GM19328 (cell line): Measurements from ENCODE around the gene RGSL1.
A peak's percentile ranks its signal among the peaks of the same experiment; 100 is the strongest.
"Not testable (repeated sequence)": the region's sequence is repeated elsewhere in the genome, so short reads cannot be mapped to it uniquely, and the experiment has no call there.

Experiments
- ATAC-seq: cut with Tn5 transposase; IDR thresholded peaks from one replicate; pipeline ENCODE4 v1.9.1; 2021; ENCODE audit warnings: mild to moderate bottlenecking, moderate library complexity; ENCODE audit not compliant: unreplicated experiment

Gene RGSL1

GRCh38 chr1:182446033-182446669 lies 3.8 kb upstream of the RGSL1 start:
- ATAC-seq: no peak

GRCh38 chr1:182447124-182447523 lies 2.8 kb upstream of the RGSL1 start:
- ATAC-seq: not testable (repeated sequence)

- ATAC-seq: no peak
Observed at GRCh38 chr1:182447660-182448059, 2.3 kb upstream of the RGSL1 start.

GRCh38 chr1:182453631-182454030 lies 3.7 kb downstream of the RGSL1 start:
- no peak for ATAC-seq

GRCh38 chr1:182457844-182458243 lies 7.9 kb downstream of the RGSL1 start:
- no peak for ATAC-seq

GRCh38 chr1:182459949-182460348 lies 10.0 kb downstream of the RGSL1 start:
- ATAC-seq: no peak

GRCh38 chr1:182460550-182460951 lies 10.6 kb downstream of the RGSL1 start:
- ATAC-seq: no peak

GRCh38 chr1:182473556-182473955 lies 23.6 kb downstream of the RGSL1 start:
- ATAC-seq: no peak

- no peak for ATAC-seq
Observed at GRCh38 chr1:182476625-182477024, 26.7 kb downstream of the RGSL1 start.

GRCh38 chr1:182478238-182478637 lies 28.3 kb downstream of the RGSL1 start:
- ATAC-seq: no peak

- ATAC-seq: no peak
Observed at GRCh38 chr1:182484067-182484466, 34.1 kb downstream of the RGSL1 start.

- ATAC-seq: peak; percentile 89
Observed at GRCh38 chr1:182484531-182485257, 34.7 kb downstream of the RGSL1 start.

GRCh38 chr1:182485861-182486260 lies 35.9 kb downstream of the RGSL1 start:
- no peak for ATAC-seq

- no peak for ATAC-seq
Observed at GRCh38 chr1:182488803-182489202, 38.9 kb downstream of the RGSL1 start.

GRCh38 chr1:182493063-182493462 lies 43.1 kb downstream of the RGSL1 start:
- no peak for ATAC-seq

GRCh38 chr1:182495002-182495401 lies 45.1 kb downstream of the RGSL1 start:
- ATAC-seq: no peak

- no peak for ATAC-seq
Observed at GRCh38 chr1:182495693-182496092, 45.7 kb downstream of the RGSL1 start.

- ATAC-seq: no peak
Observed at GRCh38 chr1:182507685-182508084, 57.7 kb downstream of the RGSL1 start.

GRCh38 chr1:182515556-182515955 lies 65.6 kb downstream of the RGSL1 start:
- ATAC-seq: no peak

- ATAC-seq: no peak
Observed at GRCh38 chr1:182520736-182521135, 70.8 kb downstream of the RGSL1 start.

- ATAC-seq: no peak
Observed at GRCh38 chr1:182525342-182525741, 75.4 kb downstream of the RGSL1 start.

- no peak for ATAC-seq
Observed at GRCh38 chr1:182527680-182528079, 77.7 kb downstream of the RGSL1 start.

- not testable (repeated sequence) for ATAC-seq
Observed at GRCh38 chr1:182528206-182528605, 78.3 kb downstream of the RGSL1 start.
